Kidney glomerular epithelial cell (primary cell): Measurements from ENCODE around the gene CDK5RAP2.
A peak's percentile ranks its signal among the peaks of the same experiment; 100 is the strongest.

Source experiments
- DNase-seq: peaks from one replicate; lab custom pipeline; 2025; lab: John Stamatoyannopoulos, UW

Gene CDK5RAP2

GRCh38 chr9:120382453-120382852 lies 197.5 kb downstream of the CDK5RAP2 start:
- DNase-seq = no peak

- no peak for DNase-seq
Measured at GRCh38 chr9:120381839-120382238, 198.1 kb downstream of the CDK5RAP2 start.

GRCh38 chr9:120379611-120380010 lies 200.4 kb downstream of the CDK5RAP2 start:
- DNase-seq = no peak

DNA sequence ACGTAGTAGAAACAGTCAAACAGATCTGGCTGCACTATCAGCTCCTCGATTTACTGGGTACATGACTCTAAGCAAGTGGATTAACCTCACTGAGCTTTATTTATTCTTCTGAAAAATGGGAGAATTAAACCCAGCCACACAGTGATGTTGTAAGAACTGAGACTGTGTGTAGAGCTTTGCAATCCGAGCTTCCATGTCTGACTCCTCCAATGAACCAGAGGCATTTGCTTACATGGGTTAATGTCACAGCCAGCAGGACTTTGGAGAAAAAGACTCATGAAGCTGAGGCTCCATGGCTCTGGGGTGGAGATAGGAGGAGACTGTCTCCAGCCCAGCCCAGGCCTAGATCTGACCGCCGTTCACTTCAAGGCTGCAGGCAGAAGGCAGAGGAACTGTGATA lies 201.3 kb downstream of the CDK5RAP2 start:
- no peak for DNase-seq

DNA sequence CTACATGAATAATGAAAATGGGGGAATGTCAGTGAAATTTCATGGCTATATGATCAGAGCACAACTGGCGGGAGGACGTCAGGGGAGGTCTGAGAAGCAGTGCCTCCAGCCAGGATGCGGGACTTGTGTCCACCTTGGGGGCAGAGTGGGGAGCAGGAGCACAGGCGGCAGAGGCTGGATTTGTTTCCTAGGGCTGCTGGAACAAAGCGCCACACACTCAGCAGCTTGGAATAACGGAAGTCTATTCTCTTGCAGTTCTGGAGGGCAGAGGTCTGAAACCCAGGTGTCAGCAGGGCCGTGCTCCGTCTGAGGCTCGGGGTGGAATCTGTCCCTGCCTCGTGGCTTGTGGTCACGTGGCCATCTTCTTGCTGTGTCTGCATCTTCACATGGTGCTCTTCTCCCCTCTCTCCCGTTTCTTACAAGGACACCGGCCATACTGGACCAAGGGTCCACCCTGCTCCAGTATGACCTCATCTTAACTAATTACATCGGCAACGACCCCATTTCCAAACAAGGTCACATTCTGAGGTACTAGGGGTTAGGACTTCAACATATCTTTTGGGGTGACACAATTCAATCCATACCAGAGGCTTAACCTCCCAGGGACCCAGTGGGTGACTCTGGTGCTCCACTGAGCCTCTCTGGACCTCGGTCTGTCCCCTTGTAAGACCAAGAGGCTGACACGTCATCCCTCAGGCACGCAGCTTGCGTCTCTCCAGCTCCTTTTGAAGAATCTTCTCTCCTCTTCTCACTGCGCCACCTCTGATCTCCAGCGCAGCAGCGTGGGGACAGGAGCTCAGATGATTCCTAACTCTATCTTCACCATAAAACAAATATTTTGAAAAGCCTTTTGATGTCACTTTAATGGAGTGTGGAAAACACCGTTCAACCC lies 202.5 kb downstream of the CDK5RAP2 start:
- no peak for DNase-seq

- no peak for DNase-seq
Measured at GRCh38 chr9:120376101-120376500, 203.9 kb downstream of the CDK5RAP2 start.

GRCh38 chr9:120375316-120375715 lies 204.7 kb downstream of the CDK5RAP2 start:
- no peak for DNase-seq

DNA sequence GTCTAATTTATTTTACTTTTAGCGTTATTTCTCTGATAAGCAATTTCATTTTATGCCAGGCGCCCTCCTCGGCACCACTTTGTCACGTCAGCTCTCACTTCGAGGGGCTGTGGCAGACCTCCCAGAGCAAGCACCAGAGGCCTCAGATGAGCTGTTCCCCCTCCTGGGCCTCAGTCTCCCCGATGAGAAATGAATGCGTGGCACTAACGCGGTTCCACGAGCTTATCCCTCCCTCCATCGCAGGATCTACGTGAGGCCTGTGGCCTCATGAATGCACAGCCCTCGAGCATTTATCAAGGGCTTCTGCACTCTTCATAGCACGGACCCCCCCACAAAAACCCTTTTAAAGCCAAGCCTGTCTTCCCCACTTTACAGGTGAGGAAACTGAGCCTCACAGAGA lies 205.2 kb downstream of the CDK5RAP2 start:
- no peak for DNase-seq

- DNase-seq = no peak
Measured at GRCh38 chr9:120374239-120374638, 205.7 kb downstream of the CDK5RAP2 start.

- DNase-seq = no peak
Measured at GRCh38 chr9:120372040-120372439, 207.9 kb downstream of the CDK5RAP2 start.

DNA sequence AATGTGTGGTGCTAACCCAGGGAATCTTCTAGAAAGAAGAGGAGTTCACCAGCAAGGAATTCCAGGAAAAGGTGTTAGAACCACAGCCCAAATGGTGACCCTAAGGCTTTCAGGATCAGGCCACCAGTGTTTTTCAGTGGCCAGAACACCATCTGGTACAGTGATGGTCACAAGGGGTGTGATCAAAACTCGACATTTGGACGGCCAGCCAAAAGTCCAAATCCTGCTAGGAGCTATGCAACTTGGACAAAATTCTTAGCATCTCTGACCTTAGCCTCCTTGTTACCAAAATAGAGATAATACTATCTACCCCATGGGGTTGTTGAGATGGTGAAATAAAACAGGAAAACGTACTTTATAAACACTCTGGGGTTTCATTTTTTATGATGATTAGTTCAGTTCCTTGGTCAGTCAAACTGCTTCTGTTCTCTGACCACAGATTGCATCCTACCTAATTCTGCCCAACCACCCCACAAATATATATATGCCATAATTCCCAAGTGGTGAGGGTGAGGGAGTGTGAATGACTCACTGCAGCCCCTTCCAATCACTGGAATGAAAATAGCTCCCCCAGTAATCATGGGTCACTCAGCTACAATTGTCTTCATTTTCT lies 210.3 kb downstream of the CDK5RAP2 start:
- DNase-seq = no peak

GRCh38 chr9:120368799-120369198 lies 211.2 kb downstream of the CDK5RAP2 start:
- DNase-seq = no peak

DNA sequence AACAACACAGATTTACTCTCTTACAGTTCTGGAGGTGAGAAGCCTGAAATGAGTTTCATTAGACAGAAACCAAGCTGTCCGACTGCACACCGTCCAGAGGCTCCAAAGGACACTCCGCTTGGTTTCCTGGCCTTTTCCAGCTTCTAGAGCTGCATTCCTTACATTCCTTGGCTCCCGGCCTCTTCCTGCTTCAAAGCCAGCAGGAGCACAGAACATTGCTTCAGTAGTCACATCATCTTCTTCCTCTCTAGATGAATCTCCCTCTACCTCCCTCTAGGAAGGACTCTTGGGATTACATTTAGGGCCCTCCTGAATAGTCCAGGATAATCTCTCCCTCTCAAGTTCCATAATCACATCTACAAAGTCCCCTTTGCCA lies 213.3 kb downstream of the CDK5RAP2 start:
- DNase-seq = peak; percentile 93

GRCh38 chr9:120365386-120365785 lies 214.6 kb downstream of the CDK5RAP2 start:
- DNase-seq = no peak

DNA sequence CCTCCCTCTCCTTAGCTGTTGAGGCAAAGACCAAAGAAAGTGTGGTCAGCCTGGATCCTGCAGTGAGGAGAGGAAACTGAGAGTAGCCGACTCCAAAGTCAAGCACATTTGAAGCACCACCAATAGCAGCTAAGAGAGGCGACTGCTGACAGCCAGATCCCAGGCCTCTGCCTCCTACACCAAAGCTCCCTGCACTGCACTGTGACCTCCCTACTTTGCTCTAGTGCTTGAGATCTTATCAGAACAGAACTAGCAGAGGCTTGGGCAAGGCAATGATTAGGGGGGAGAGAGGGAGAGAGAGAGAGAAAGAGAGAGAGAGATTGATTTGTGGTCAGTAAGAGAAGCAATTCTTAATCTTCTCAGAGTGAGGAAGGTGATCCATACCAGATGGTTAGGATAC lies 216.3 kb downstream of the CDK5RAP2 start:
- no peak for DNase-seq

- peak; percentile 66 for DNase-seq
Measured at GRCh38 chr9:120362446-120362845, 217.5 kb downstream of the CDK5RAP2 start.

DNA sequence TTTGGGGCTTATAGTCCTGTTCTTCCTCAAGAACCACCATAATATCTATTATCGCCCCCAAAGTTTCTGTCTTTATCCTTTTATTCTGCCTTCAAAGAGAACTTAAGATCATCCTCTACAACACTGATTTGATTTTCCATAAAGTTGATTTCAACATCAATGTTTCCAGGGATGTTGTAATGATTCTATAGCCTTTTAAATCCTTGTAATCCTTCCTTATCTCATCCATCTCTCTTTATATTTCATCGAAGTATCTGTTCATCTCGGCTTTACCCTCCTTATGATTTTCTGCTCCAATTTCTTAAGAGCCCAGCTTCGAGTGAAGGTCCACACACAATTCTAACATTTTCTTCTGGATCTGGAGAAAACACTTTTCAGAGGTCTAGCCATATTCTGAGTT lies 218.4 kb downstream of the CDK5RAP2 start:
- no peak for DNase-seq

- DNase-seq = no peak
Measured at GRCh38 chr9:120360510-120360909, 219.5 kb downstream of the CDK5RAP2 start.

DNA sequence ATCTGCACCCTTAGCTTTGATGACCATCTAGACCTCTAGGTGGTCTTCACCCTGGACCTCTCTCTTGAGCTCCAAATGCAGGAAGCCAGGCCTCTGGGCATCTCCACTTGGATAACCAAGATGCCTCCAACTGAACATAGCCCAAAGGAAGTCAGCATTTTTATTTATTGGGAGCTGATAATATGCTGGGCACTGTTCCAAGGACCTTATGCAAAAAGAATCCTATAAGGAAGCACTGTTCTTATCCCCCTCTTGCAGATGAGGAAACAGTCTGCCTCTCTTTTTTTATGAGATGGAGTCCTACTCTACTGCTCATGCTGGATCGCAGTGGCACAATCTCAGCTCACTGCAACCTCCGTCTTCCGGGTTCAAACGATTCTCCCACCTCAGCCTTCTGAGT lies 219.9 kb downstream of the CDK5RAP2 start:
- DNase-seq = no peak

GRCh38 chr9:120358877-120359276 lies 221.1 kb downstream of the CDK5RAP2 start:
- DNase-seq = no peak

- no peak for DNase-seq
Measured at GRCh38 chr9:120353506-120353905, 226.5 kb downstream of the CDK5RAP2 start.

- DNase-seq = no peak
Measured at GRCh38 chr9:120351106-120351505, 228.9 kb downstream of the CDK5RAP2 start.

GRCh38 chr9:120350596-120350995 lies 229.4 kb downstream of the CDK5RAP2 start:
- DNase-seq = no peak
